ES-I3 (cell line): ENCODE data around the gene CYB5R3.
"Not testable (repeated sequence)": the region's sequence is repeated elsewhere in the genome, so short reads cannot be mapped to it uniquely, and the experiment has no call there.

Source experiments
- H3K36me3 ChIP-seq: 2 replicates; pipeline ENCODE4 v1.6.1; 2013; ENCODE audit warnings: mild to moderate bottlenecking, low read length, control low read depth, moderate library complexity; ENCODE audit not compliant: insufficient read depth
- H3K4me1 ChIP-seq: 2 replicates; pipeline ENCODE4 v1.6.1; 2013; ENCODE audit warnings: mild to moderate bottlenecking, control low read depth, low read length; ENCODE audit not compliant: insufficient read depth
- H3K9ac ChIP-seq: 2 replicates; pipeline ENCODE4 v1.6.1; 2013; ENCODE audit warnings: low read depth, mild to moderate bottlenecking, low read length, moderate library complexity
- H3K9me3 ChIP-seq: 2 replicates; pipeline ENCODE4 v1.6.1; 2013; ENCODE audit warnings: mild to moderate bottlenecking, low read length, moderate library complexity; ENCODE audit not compliant: control insufficient read depth, insufficient read depth

Gene CYB5R3

GRCh38 chr22:42615092-42615859 lies 33.9 kb downstream of the CYB5R3 start:
- 0 out of 2 replicates have a peak, but pooled peaks cover 3% of the 10 kb centered on the region for H3K36me3 ChIP-seq
- H3K9me3 ChIP-seq, result no peaks in the 10 kb centered on the region
- H3K9ac ChIP-seq, result peak overlapping the region; percentile 93
- H3K4me1 ChIP-seq, result peaks cover 22% of the 10 kb centered on the region; the same call in 1 of the 2 replicates

GRCh38 chr22:42614312-42615091 lies 34.7 kb downstream of the CYB5R3 start, which contains the start of gene POLDIP3:
Gene POLDIP3, minus strand, starts transcription at chr22:42614883. Its CDS starts 26 bp downstream, at chr22:42614857.
- H3K4me1 ChIP-seq, result peaks cover 22% of the 10 kb centered on the region; the same call in 1 of the 2 replicates
- peak within 1 kb of the TSS; percentile 93 for H3K9ac ChIP-seq
- no peaks in the 10 kb centered on the region for H3K9me3 ChIP-seq
- H3K36me3 ChIP-seq, result 0 out of 2 replicates have a peak, but pooled peaks cover 3% of the 10 kb centered on the region

GRCh38 chr22:42613872-42614301 lies 35.3 kb downstream of the CYB5R3 start:
- H3K36me3 ChIP-seq, result 0 out of 2 replicates have a peak, but pooled peaks cover 3% of the 10 kb centered on the region
- H3K9me3 ChIP-seq, result no peaks in the 10 kb centered on the region
- H3K9ac ChIP-seq, result peak overlapping the region; percentile 93
- peaks cover 26% of the 10 kb centered on the region; the same call in 1 of the 2 replicates for H3K4me1 ChIP-seq

DNA sequence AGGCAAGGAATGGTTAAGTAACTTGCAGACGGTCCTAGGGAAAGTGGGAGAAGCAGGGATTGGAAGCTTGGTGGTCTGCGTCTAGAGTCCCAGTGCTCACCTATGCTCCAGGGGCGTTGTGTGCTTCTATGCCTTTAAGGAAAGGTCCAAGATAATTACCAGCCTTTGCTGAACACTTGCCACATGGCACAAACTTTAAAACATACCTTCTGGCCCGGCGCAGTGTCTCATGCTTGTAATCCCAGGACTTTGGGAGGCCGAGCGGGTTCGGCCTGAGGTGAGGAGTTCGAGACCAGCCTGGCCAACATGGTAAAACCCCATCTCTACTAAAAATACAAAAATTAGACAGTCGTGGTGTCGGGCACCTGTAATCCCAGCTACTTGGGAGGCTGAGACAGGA lies 36.9 kb downstream of the CYB5R3 start:
- no peaks in the 10 kb centered on the region for H3K9me3 ChIP-seq
- H3K9ac ChIP-seq, result no peak overlapping the region
- H3K4me1 ChIP-seq, result peaks cover 24% of the 10 kb centered on the region; the same call in 1 of the 2 replicates
- H3K36me3 ChIP-seq, result 0 out of 2 replicates have a peak, but pooled peaks cover 3% of the 10 kb centered on the region

DNA sequence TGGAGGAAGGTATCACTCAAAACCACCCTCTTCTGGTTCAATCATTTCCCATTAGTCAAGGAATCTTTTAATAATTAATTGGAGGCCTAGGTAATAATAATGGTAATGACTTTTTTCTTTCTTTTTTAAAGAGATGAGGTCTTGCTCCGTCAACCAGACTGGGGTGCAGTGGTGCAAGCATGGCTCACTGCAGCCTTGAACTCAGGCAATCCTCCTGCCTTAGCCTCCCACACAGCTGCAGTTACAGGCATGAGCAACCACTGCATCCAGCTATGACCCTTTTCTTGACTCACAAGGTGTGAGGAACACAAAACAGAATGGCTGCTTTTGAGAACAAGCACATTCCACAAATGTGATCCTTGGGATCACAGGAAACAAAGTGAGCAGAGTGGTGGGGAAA lies 38.1 kb downstream of the CYB5R3 start:
- no peaks in the 10 kb centered on the region for H3K9me3 ChIP-seq
- H3K36me3 ChIP-seq, result 0 out of 2 replicates have a peak, but pooled peaks cover 3% of the 10 kb centered on the region
- H3K4me1 ChIP-seq, result peaks cover 22% of the 10 kb centered on the region; the same call in 1 of the 2 replicates
- no peak overlapping the region for H3K9ac ChIP-seq

- Histone ChIP-seq H3K36me3 (0 out of 2 replicates have a peak, but pooled peaks cover 3% of the 10 kb centered on the region), H3K4me1 (peaks cover 19% of the 10 kb centered on the region; the same call in 1 of the 2 replicates), H3K9me3 (no peaks in the 10 kb centered on the region), H3K9ac (no peak overlapping the region)
Observed at GRCh38 chr22:42610186-42610585, 39.0 kb downstream of the CYB5R3 start.

DNA sequence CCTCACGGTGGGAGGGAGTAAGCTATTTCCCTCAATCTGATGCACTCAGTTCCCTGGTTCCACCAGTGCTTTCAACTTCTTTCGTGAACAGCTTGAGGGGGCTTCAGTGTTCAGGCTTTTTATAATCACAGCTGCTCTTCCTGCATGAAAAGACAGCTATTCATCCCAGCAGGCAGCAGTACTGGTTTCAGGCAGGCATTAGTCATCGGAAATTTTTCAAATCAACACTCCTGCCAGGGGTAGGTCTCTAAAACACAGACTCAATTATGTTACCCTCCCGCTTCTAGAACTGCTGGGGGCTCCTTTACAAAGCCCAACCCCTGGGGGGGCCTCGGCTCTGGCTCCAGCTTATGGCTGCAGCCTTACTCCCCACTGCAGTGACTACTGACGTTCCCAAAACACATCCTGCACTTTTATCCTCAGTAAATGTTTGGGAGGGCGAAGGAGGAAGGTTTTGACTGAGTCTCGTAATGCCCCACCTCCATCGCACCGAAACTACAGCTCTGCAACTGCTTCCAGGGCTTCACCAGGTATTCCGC lies 40.3 kb downstream of the CYB5R3 start:
- Histone ChIP-seq H3K36me3 (peaks cover 9% of the 10 kb centered on the region), H3K4me1 (peaks cover 19% of the 10 kb centered on the region; the same call in 1 of the 2 replicates), H3K9me3 (no peaks in the 10 kb centered on the region), H3K9ac (no peak overlapping the region)

- no peak overlapping the region for H3K9ac ChIP-seq
- H3K4me1 ChIP-seq, result peaks cover 19% of the 10 kb centered on the region; the same call in 1 of the 2 replicates
- peaks cover 11% of the 10 kb centered on the region for H3K36me3 ChIP-seq
- H3K9me3 ChIP-seq, result no peaks in the 10 kb centered on the region
Observed at GRCh38 chr22:42608136-42608822, 40.9 kb downstream of the CYB5R3 start.

GRCh38 chr22:42607641-42608040 lies 41.6 kb downstream of the CYB5R3 start:
- Histone ChIP-seq H3K36me3 (peaks cover 17% of the 10 kb centered on the region), H3K4me1 (peaks cover 17% of the 10 kb centered on the region; the same call in 1 of the 2 replicates)
- H3K9me3 ChIP-seq, H3K9ac ChIP-seq: not testable (repeated sequence)

GRCh38 chr22:42604403-42604802 lies 44.8 kb downstream of the CYB5R3 start:
- Histone ChIP-seq H3K9ac (no peak overlapping the region), H3K36me3 (peaks cover 25% of the 10 kb centered on the region), H3K4me1 (peaks cover 8% of the 10 kb centered on the region; the same call in 1 of the 2 replicates), H3K9me3 (no peaks in the 10 kb centered on the region)

- Histone ChIP-seq H3K9me3 (no peaks in the 10 kb centered on the region), H3K4me1 (no peaks in the 10 kb centered on the region), H3K9ac (no peak overlapping the region), H3K36me3 (peaks cover 32% of the 10 kb centered on the region)
Observed at GRCh38 chr22:42603427-42603826, 45.8 kb downstream of the CYB5R3 start.

- no peak overlapping the region for H3K9ac ChIP-seq
Observed at GRCh38 chr22:42602470-42602869, 46.7 kb downstream of the CYB5R3 start.

GRCh38 chr22:42601879-42602465 lies 47.2 kb downstream of the CYB5R3 start:
- no peaks in the 10 kb centered on the region for H3K4me1 ChIP-seq
- H3K36me3 ChIP-seq, result peaks cover 33% of the 10 kb centered on the region
- no peak overlapping the region for H3K9ac ChIP-seq
- H3K9me3 ChIP-seq, result no peaks in the 10 kb centered on the region

More at GRCh38 chr22:42602470-42602869, 46.7 kb downstream of the CYB5R3 start:
- H3K36me3 ChIP-seq, result peaks cover 33% of the 10 kb centered on the region
- no peaks in the 10 kb centered on the region for H3K9me3 ChIP-seq
- no peaks in the 10 kb centered on the region for H3K4me1 ChIP-seq
